ENCODE results near the gene RAD9A.

DNA sequence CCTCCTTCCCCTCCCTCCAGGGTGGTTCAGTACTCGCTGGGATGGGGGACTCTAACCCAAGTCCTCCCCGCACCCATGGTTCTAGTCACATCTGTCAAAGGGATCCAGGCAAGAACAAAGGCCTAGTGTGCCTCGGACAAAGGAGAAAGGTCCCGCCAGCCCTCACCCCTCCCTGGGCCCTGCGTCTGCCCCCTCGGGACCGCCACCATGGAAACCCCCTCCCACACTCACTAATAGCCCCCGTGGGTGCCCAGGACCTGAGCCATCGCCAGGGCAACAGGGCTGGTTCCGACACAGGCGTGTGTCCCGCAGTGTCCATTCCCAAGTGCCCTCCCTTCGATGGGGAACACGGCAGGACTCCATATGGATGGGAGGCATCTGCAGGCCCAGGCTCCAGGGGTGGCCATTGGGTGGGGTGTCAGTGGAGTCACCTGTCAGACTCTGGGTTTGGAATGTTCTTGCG is 18.6 kb downstream of the RAD9A start:
- TF ChIP-seq, protein P1, sequence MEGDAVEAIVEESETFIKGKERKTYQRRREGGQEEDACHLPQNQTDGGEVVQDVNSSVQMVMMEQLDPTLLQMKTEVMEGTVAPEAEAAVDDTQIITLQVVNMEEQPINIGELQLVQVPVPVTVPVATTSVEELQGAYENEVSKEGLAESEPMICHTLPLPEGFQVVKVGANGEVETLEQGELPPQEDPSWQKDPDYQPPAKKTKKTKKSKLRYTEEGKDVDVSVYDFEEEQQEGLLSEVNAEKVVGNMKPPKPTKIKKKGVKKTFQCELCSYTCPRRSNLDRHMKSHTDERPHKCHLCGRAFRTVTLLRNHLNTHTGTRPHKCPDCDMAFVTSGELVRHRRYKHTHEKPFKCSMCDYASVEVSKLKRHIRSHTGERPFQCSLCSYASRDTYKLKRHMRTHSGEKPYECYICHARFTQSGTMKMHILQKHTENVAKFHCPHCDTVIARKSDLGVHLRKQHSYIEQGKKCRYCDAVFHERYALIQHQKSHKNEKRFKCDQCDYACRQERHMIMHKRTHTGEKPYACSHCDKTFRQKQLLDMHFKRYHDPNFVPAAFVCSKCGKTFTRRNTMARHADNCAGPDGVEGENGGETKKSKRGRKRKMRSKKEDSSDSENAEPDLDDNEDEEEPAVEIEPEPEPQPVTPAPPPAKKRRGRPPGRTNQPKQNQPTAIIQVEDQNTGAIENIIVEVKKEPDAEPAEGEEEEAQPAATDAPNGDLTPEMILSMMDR (IDR thresholded peaks at IDR 0.05) = no peak
- TF ChIP-seq POLR2A (IDR thresholded peaks at IDR 0.05) = no peak

Measured in body of pancreas (tissue), 4 donors.